Sigmoid colon (tissue), 7 donors: ENCODE results near the gene TBL1XR1. TPM values are rescaled to one million over a fixed set of nuclear protein-coding genes. Genes with fewer than 3 reads are reported as not detected.
A peak's percentile ranks its signal among the peaks of the same experiment; 100 is the strongest.
"Not testable (repeated sequence)": the region's sequence is repeated elsewhere in the genome, so short reads cannot be mapped to it uniquely, and the experiment has no call there.

Source experiments
- DNase-seq: peaks from one replicate; pipeline ENCODE4 v3.0.0-alpha.2; 2019
- H3K27ac ChIP-seq, 4 donors: fragments of 200-600 bp; sonication (generic); one replicate each; pipeline ENCODE4 v1.5.1; 2016 to 2019; ENCODE audit warnings: mild to moderate bottlenecking in 1 of 4
- H3K27me3 ChIP-seq, 3 donors: fragments of 200-600 bp; sonication (generic); one replicate each; pipeline ENCODE4 v1.5.1; 2019; ENCODE audit warnings: mild to moderate bottlenecking in 1 of 3
- H3K36me3 ChIP-seq, 4 donors: fragments of 200-600 bp; sonication (generic); one replicate each; pipeline ENCODE4 v1.5.1; 2016 to 2019
- H3K4me1 ChIP-seq, 4 donors: fragments of 200-600 bp; sonication (generic); one replicate each; pipeline ENCODE4 v1.5.1; 2017 to 2019
- H3K4me3 ChIP-seq, 4 donors: fragments of 200-600 bp; sonication (generic); one replicate each; pipeline ENCODE4 v1.5.1; 2017 to 2019; ENCODE audit warnings: mild to moderate bottlenecking in 2 of 4, moderate library complexity in 1 of 4
- H3K9me3 ChIP-seq, 4 donors: fragments of 200-600 bp in 3 of 4; sonication (generic) in 3 of 4; one replicate each; pipeline versions ENCODE4 v1.5.1 to v1.6.1; 2013 to 2019
- CTCF ChIP-seq, 4 experiments: fragments of 450-650 bp in 3 of 4; fragments of 200-600 bp in 1 of 4; IDR thresholded peaks; one replicate each; pipeline ENCODE4 v1.5.1; 2016 to 2019; ENCODE audit warnings: antibody characterized with exemption in 4 of 4, mild to moderate bottlenecking in 3 of 4, moderate library complexity in 2 of 4
- EP300 ChIP-seq, 4 donors: sonication (generic); formaldehyde crosslinking; IDR thresholded peaks; one replicate each; pipeline ENCODE4 v1.6.1; 2017; ENCODE audit warnings: antibody characterized with exemption in 4 of 4
- POLR2A ChIP-seq, 2 donors: fragments of 450-650 bp; IDR thresholded peaks; one replicate each; pipeline ENCODE4 v1.6.1; 2016; ENCODE audit warnings: antibody characterized with exemption in 2 of 2, mild to moderate bottlenecking in 2 of 2, moderate library complexity in 2 of 2
- POLR2AphosphoS5 ChIP-seq, 4 donors: sonication (generic); formaldehyde crosslinking; IDR thresholded peaks; one replicate each; pipeline ENCODE4 v1.6.1; 2017; ENCODE audit warnings: antibody characterized with exemption in 4 of 4
- WGBS, 2 donors: extraction: QIAGEN DNeasy Blood & Tissue Kit; methylation state at CpG; one replicate each; pipeline ENCODE4 v1.1.7; 2013; 5-methylcytosine and 5-hydroxymethylcytosine counted together
- intact Hi-C: fragments of 100-400 bp; cut with DNase I; formaldehyde crosslinking; loops from one replicate; pipeline ENCODE4 v1.15.1; 2023
- polyA plus RNA-seq, 3 donors: library from polyadenylated mRNA; stranded (reverse); fragments of 200-250 nt; gene quantifications; one replicate each; pipeline ENCODE4 v1.2.3, GENCODE V29; 2013
- total RNA-seq, 4 donors: library from RNA; depleted of rRNA; stranded (reverse); fragments of >200 nt; gene quantifications; one replicate each; pipeline ENCODE4 v1.1.0, GENCODE V29; 2016
- donor health status: healthy with polysubstance abuse.
- donor health status: Bipolar disorder and iron deficiency.
- donor health status: healthy.

The TBL1XR1 gene
- total and polyA plus RNA-seq, 7 donors = 20.4 to 131 (median 88.9) TPM

- H3K27me3 ChIP-seq = no peaks in the 10 kb centered on the region
- H3K36me3 ChIP-seq = no peaks in the 10 kb centered on the region
- 17 to 69% methylated on average over 4 of the region's 4 CpGs for WGBS, 2 donors
- DNase-seq = no peak
- H3K4me3 ChIP-seq = no peak overlapping the region
- peaks cover 0 to 46% (median 7%) of the 10 kb centered on the region in 4 donors for H3K4me1 ChIP-seq
- TF ChIP-seq POLR2AphosphoS5 (IDR thresholded peaks at IDR 0.05) (no peak), POLR2A (IDR thresholded peaks at IDR 0.05) (no peak), CTCF (IDR thresholded peaks at IDR 0.05) (no peak), EP300 (IDR thresholded peaks at IDR 0.05) (no peak)
- H3K9me3 ChIP-seq = no peaks in the 10 kb centered on the region
- intact Hi-C loops = no loop called here
- peak overlapping the region in 2 of 4 donors; percentile 27 to 45 for H3K27ac ChIP-seq
Observed at GRCh38 chr3:177162742-177163141, 34.5 kb downstream of the TBL1XR1 start.

- intact Hi-C loops, H3K27me3 ChIP-seq, H3K4me3 ChIP-seq, DNase-seq, H3K36me3 ChIP-seq, H3K27ac ChIP-seq, H3K9me3 ChIP-seq: not testable (repeated sequence)
- WGBS, 2 donors = 98 to 99% methylated on average over 2 of the region's 2 CpGs
- peaks cover 0 to 45% (median 7%) of the 10 kb centered on the region in 4 donors for H3K4me1 ChIP-seq
Observed at GRCh38 chr3:177161603-177162002, 35.7 kb downstream of the TBL1XR1 start.

DNA sequence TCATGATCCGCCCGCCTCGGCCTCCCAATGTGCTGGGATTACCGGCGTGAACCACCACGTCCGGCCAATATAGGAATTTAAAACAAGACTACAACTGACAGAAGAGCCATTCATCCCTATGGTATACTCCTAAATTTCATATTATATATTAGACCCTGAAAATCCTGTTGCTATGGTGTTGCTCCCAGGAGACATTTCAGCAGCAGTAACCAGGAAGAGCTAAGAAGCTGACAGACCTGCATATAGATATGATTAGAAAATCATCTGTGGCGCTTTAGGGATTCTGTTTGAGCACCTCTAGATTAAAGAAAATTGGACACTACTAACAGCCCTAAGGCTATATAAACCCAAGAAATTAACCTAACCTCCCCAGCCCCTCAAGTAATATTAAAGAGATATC, 38.8 kb downstream of the TBL1XR1 start:
- peaks cover 0 to 46% (median 7%) of the 10 kb centered on the region in 4 donors for H3K4me1 ChIP-seq
- intact Hi-C loops = no loop called here
- TF ChIP-seq EP300 (IDR thresholded peaks at IDR 0.05) (no peak), CTCF (IDR thresholded peaks at IDR 0.05) (no peak), POLR2A (IDR thresholded peaks at IDR 0.05) (no peak), POLR2AphosphoS5 (IDR thresholded peaks at IDR 0.05) (no peak)
- no peaks in the 10 kb centered on the region for H3K9me3 ChIP-seq
- no peak for DNase-seq
- 95 to 96% methylated on average over 8 of the region's 8 CpGs for WGBS, 2 donors
- H3K4me3 ChIP-seq = no peak overlapping the region
- H3K36me3 ChIP-seq = no peaks in the 10 kb centered on the region
- H3K27ac ChIP-seq = no peak overlapping the region
- no peaks in the 10 kb centered on the region for H3K27me3 ChIP-seq

GRCh38 chr3:177157492-177157891, 39.8 kb downstream of the TBL1XR1 start:
- H3K27ac ChIP-seq = no peak overlapping the region
- H3K4me3 ChIP-seq = no peak overlapping the region
- no peak for TF ChIP-seq POLR2A (IDR thresholded peaks at IDR 0.05)
- no peak for TF ChIP-seq CTCF (IDR thresholded peaks at IDR 0.05)
- TF ChIP-seq EP300 (IDR thresholded peaks at IDR 0.05) = no peak
- no peak for TF ChIP-seq POLR2AphosphoS5 (IDR thresholded peaks at IDR 0.05)
- H3K27me3 ChIP-seq = no peaks in the 10 kb centered on the region
- peaks cover 0 to 37% (median 11%) of the 10 kb centered on the region in 4 donors for H3K4me1 ChIP-seq
- WGBS, 2 donors = 20 to 78% methylated on average over 4 of the region's 4 CpGs
- intact Hi-C loops = no loop called here
- no peaks in the 10 kb centered on the region for H3K9me3 ChIP-seq
- no peak for DNase-seq
- no peaks in the 10 kb centered on the region for H3K36me3 ChIP-seq

DNA sequence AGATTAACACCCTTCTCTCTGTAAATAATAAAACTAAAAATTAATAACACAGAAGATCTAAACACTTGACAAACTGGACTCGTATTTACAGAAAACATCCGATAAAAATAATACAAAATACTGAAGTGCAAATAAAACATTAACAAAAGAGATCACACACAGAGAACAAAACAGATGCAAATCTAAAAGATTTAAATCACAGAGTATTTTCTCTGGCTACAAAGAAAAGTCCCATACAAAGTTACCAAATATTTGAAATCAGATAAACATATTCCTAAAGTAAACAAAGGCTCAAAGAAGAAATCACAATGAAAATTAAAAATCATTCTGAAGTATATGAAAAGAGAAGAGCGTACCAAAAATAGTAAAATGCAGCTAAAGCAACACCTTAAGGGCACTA, 42.5 kb downstream of the TBL1XR1 start:
- 79 to 86% methylated on average over 3 of the region's 3 CpGs for WGBS, 2 donors
- H3K27me3 ChIP-seq = no peaks in the 10 kb centered on the region
- no peak for DNase-seq
- TF ChIP-seq POLR2A (IDR thresholded peaks at IDR 0.05) (no peak), CTCF (IDR thresholded peaks at IDR 0.05) (no peak), POLR2AphosphoS5 (IDR thresholded peaks at IDR 0.05) (no peak), EP300 (IDR thresholded peaks at IDR 0.05) (no peak)
- no peaks in the 10 kb centered on the region for H3K9me3 ChIP-seq
- H3K27ac ChIP-seq = no peak overlapping the region
- intact Hi-C loops = no loop called here
- H3K4me3 ChIP-seq = no peak overlapping the region
- H3K4me1 ChIP-seq = peaks cover 0 to 49% (median 34%) of the 10 kb centered on the region in 4 donors
- H3K36me3 ChIP-seq = no peaks in the 10 kb centered on the region
